G401.6 (cell line): ENCODE results near the gene RARB.

Experiments used
- FAIRE-seq: peaks from 2 replicates; lab custom pipeline; 2012; peaks lifted over from hg19 to GRCh38; lab: Jason Lieb, UNC

RARB gene

GRCh38 chr3:25555695-25556437, 127.8 kb downstream of the RARB start:
- no peak for FAIRE-seq

DNA sequence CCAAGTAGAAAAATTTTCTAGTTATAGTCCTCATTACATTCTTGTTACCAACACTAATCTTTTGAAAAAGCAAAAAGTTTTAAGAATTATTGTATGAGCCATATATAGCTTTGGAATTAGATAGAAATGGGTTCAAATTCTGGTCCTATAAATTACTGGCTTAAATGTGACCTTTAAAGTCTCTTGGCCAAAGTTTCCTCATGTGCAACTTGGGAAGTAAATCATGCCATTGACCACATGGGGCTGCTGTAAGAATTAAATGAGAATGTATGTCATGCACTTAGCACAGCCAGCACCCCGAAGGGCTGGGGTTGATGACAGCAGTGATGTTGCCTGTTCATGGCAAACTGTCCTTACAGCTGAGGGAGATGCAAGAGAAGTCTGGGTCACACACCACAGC, 128.4 kb downstream of the RARB start:
- no peak for FAIRE-seq

GRCh38 chr3:25557694-25558093, 129.6 kb downstream of the RARB start:
- no peak for FAIRE-seq

DNA sequence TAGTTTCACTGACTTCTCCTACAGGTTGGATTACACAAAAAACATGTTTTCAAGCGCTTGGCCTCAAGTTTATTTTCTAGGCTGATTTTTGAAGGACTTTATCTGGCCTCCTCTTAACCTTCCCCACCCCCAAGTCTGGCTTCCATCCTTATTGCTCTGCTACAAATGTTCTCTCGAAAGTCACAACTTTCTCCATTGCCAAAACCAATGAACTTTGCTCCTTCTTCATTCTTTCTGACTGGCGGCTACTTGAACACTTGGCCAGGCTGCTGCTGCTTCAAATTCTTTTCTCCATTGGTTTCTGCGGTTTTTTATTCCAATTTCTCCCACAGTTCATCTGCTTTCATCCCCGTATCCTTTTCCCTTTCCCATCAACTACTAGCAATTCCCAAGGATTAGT, 130.1 kb downstream of the RARB start:
- no peak for FAIRE-seq

GRCh38 chr3:25558796-25559195, 130.7 kb downstream of the RARB start:
- no peak for FAIRE-seq

GRCh38 chr3:25563601-25564000, 135.5 kb downstream of the RARB start:
- no peak for FAIRE-seq

DNA sequence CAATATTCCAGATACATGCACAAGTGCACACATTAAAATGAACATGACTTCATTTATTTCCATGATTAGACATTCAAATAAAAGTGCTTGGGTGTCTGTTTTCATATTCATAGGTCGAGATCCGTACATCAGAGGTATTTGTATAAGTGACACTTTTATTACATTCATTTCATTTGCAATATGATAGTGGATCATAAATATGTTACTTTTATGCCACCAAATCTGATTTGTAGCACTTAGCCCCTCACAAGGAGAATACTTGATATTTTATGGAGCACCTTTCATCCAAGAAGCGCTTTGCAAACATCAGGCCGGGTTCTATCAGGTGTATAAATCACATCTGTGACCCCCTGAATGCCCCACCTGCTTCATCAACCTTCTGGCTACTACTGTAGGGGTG, 136.0 kb downstream of the RARB start:
- no peak for FAIRE-seq

DNA sequence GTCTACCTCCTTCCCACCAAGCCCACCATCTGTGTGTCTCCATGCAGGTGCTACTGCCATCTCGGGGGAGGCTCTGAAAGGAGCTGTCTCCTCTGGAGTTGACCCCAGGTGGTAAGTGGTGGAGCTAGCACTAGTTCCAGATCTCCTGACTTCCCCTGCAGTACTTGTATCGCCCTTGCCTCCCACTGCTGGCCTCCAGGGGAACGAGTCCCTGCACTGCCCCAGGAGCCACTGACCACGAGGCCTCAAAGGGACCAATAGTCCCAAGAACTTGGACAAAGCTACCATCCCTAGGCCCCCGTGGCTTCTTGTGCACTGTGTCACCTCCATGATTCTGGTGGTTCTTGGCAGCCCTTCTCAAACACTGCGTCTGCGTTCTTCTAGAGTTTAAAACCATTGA, 137.7 kb downstream of the RARB start:
- no peak for FAIRE-seq

GRCh38 chr3:25566358-25566920, 138.4 kb downstream of the RARB start:
- no peak for FAIRE-seq

- no peak for FAIRE-seq
These were observed 139.3 kb downstream of the RARB start for GRCh38 chr3:25567388-25567787.

DNA sequence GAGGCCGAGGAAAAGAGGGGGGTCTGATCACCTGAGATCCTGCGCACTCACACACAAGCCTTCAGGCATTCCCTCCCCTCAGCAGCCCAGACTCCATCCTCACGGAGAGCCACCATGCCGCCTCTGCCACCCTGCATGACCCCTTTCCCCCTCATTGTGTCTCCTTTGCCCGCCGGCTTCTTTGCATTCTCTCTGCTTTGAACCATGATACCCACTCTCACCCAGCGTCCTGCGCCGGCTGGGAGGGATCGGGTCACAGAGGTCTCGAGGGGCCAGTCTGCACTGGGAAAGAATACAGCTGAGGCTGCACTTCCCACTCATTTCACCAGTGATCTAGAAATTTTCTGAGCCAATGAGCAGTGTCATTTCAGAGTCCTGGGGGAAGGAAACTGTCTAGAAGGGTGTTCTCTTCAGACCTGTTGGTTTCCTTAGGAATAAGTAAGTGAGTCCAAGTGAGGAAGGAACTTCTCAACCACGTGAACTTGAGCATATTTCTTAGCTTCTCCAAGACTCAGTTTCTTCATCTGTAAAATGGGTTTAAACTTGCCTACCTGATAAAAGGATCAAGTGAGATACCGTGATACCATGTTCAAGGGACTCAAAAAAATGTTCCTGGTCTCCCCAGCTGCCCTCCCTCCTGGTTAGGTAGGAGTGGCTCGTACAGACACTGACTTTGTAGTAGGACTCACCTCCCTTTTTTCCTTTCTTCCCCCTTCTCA, 139.9 kb downstream of the RARB start:
- no peak for FAIRE-seq

- no peak for FAIRE-seq
These were observed 140.5 kb downstream of the RARB start for GRCh38 chr3:25568525-25569078.

DNA sequence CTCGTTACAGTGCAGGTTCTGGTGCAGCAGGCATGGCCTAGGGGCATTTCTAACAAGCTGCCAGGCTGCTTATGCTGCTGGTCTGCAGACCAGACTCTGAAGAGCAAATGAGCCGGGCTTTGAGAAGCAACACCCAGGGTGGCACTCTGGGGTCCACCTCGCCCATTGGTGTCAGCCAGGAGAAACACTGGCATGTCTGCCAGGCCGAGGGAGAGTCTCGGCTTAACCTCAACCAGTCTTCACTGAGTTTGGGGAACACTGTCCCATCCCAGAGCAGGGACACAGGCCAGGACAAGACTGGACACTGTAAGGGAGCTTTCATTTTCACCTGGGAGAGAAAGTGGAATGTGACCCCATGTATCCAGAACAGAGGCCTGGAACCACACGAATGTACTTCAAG, 143.2 kb downstream of the RARB start:
- FAIRE-seq: no peak

DNA sequence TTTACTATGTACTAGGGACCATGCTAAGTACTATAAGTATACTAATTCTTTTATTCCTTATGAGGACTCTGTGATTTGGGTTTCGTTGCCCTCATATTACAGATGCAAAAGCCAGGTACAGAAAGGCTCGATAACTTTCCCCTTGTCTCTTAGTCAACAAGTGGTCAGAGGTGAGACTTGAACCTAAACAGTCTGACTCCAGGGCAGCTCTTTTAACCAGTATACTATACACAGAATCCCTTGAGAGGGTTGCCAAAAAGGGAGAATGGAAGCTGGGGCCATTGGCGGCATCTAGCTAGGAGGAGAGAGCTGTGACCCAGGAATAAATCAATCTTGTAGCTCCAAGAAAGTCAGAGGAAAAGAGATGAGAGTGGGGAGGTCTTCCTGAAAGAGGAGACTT, 144.3 kb downstream of the RARB start:
- no peak for FAIRE-seq

- no peak for FAIRE-seq
These were observed 144.9 kb downstream of the RARB start for GRCh38 chr3:25572919-25573385.

- FAIRE-seq: no peak
These were observed 145.5 kb downstream of the RARB start for GRCh38 chr3:25573386-25574171.

DNA sequence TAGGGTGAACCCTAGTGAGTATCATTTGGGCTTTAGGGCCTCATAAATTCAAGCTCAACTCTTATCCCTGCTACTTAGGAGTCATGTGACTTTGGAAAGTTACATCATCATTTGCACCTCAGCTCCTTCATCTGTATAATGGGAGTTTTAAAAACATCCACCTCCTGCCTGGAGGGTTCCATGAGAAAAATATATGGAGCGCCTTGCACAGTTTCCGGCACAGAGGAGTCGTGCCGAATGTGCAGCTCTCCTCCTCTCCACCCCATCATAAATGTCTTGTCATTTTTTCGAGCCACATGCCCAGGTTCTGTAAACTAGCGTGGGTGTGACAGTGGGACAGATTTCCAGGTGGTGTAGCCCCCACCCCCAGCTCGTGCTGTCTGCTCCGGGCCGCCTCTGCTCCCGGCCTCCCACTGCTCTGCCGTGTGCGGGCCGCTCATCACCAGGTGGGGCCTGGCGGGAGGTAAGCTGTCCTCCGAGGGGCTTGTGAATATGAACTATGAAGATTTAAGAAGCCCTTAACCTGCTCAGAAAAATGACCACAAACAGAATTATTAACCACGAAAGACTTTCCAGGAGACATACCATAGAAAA, 146.2 kb downstream of the RARB start:
- FAIRE-seq: no peak

DNA sequence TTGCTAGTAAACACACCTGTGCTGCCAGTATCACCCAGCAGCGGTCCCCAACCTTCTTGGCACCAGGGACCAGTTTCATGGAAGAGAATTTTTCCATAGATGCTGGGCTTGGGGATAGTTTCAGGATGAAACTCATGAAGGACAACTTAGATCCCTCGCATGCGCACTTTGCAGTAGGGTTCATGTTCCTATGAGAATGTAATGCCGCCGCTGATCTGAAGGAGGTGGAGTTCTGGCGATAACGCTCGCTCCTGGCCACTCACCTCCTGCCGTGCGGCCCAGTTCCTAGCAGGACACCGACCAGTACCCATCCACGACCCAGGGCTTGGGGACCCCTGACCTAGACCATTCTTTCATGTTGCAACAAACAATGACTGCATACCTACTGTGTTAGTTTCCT, 146.9 kb downstream of the RARB start:
- FAIRE-seq: no peak

GRCh38 chr3:25576146-25576545, 148.1 kb downstream of the RARB start:
- FAIRE-seq: no peak

GRCh38 chr3:25576831-25577454, 148.9 kb downstream of the RARB start:
- no peak for FAIRE-seq

- no peak for FAIRE-seq
These were observed 150.0 kb downstream of the RARB start for GRCh38 chr3:25578059-25578458.

GRCh38 chr3:25580534-25580933, 152.5 kb downstream of the RARB start:
- FAIRE-seq: no peak
